MCF 10A (cell line): Measurements from ENCODE around the gene CYP11A1. TPM values are rescaled to one million over a fixed set of nuclear protein-coding genes. Genes with fewer than 3 reads are reported as not detected.

ENCODE experiments used
- BruUV-seq: library from RNA; stranded (reverse); fragments of 400-500 nt; replicated peaks from 2 replicates; lab custom pipeline; 2021; lab: Mats Ljungman, UMichigan
- CTCF ChIA-PET: fragments of 300-600 bp; sonication (Branson Sonifier 250); formaldehyde crosslinking; extraction: SDS; loops from one replicate; lab custom pipeline; 2021; ENCODE audit warnings: antibody characterized with exemption, inconsistent platforms; lab: Yijun Ruan, JAX
- POLR2A ChIA-PET: fragments of 300-600, 350-650 bp; sonication (Branson Sonifier 250); formaldehyde crosslinking; extraction: SDS; loops from one replicate; lab custom pipeline; 2020; ENCODE audit warnings: antibody characterized with exemption, inconsistent platforms; lab: Yijun Ruan, JAX
- DNase-seq: peaks from one replicate; pipeline ENCODE4 v3.0.0-alpha.2; 2018; ENCODE audit not compliant: unreplicated experiment
- H3K27ac Mint-ChIP-seq: one replicate; pipeline ENCODE4 v1.8.0; 2022; ENCODE audit warnings: mild to moderate bottlenecking, low read depth, mixed read lengths; ENCODE audit not compliant: unreplicated experiment
- H3K27me3 Mint-ChIP-seq: one replicate; pipeline ENCODE4 v1.8.0; 2022; ENCODE audit warnings: mixed read lengths; ENCODE audit not compliant: insufficient read depth, unreplicated experiment
- H3K36me3 Mint-ChIP-seq: one replicate; pipeline ENCODE4 v1.8.0; 2022; ENCODE audit warnings: mild to moderate bottlenecking, moderate library complexity, mixed read lengths; ENCODE audit not compliant: insufficient read depth, unreplicated experiment
- H3K4me1 Mint-ChIP-seq: one replicate; pipeline ENCODE4 v1.8.0; 2022; ENCODE audit warnings: mixed read lengths; ENCODE audit not compliant: insufficient read depth, unreplicated experiment
- H3K4me3 Mint-ChIP-seq: one replicate; pipeline ENCODE4 v1.8.0; 2022; ENCODE audit warnings: mild to moderate bottlenecking, moderate library complexity, mixed read lengths; ENCODE audit not compliant: unreplicated experiment
- H3K9me3 Mint-ChIP-seq: one replicate; pipeline ENCODE4 v1.8.0; 2022; ENCODE audit warnings: mixed read lengths; ENCODE audit not compliant: unreplicated experiment
- CTCF ChIP-seq: fragments of 200-600 bp; IDR thresholded peaks from one replicate; pipeline ENCODE4 v1.8.0; 2022; ENCODE audit warnings: antibody characterized with exemption, mild to moderate bottlenecking; ENCODE audit not compliant: unreplicated experiment
- intact Hi-C: fragments of 100-400 bp; cut with micrococcal nuclease; formaldehyde crosslinking; loops from 2 replicates; pipeline ENCODE4 v1.14.1; 2022
- total RNA-seq: library from RNA; stranded (reverse); gene quantifications from 2 replicates; pipeline ENCODE4 v1.2.3, GENCODE V29; 2022

The CYP11A1 gene
- total RNA-seq, 1 experiment from 2014 or later, result not detected

DNA sequence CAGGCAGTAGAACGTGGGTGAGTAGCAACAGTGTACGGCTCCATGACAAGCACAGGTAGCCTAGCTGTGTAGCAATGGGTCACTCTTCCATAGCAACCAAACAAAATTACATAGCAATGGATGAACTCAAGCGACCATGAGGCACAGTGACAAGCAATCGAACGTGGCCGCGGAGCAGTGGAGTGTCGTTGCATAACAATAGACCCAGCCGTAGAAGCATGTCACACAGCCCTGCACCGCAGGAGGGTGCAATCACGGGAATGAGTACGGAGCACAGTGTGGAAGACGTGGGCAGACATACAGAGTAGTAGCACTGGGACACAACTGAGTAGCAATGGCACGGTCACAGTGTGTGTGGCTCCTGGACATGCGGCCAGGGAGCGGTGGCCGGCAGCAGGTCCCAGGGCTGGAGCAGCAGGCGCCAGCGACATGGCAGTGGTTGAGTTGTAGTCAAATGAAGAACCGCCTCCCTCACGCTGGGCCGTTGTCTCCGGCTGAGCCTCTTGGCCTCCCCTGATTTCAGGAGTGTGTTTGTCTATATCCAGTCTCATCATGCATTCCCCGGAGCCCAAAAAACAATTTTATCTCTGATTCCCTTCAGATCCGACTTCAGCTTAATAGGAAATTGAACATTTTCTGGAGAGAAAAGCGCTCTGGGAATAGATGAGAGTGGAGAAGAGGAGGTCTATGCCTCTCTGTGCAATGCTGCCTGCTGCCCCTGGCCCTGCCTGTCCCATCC, 67.2 kb downstream of the CYP11A1 start:
- ChIA-PET POLR2A (no interaction called here), CTCF (interaction anchor here (0.5 to 1.4 kb wide), 3 partner anchors 12 to 188 kb away, joined by 3 to 5 read pairs (median 4); no protein-coding TSS in a partner anchor)
- no TSS peak for BruUV-seq
- peaks cover 77% of the 10 kb centered on the region for H3K27me3 Mint-ChIP-seq
- H3K36me3 Mint-ChIP-seq, result no peaks in the 10 kb centered on the region
- no peak overlapping the region for H3K27ac Mint-ChIP-seq
- intact Hi-C loops, result no loop called here
- H3K9me3 Mint-ChIP-seq, result no peaks in the 10 kb centered on the region
- no peak for DNase-seq
- TF ChIP-seq CTCF, result no peak
- H3K4me1 Mint-ChIP-seq, result no peaks in the 10 kb centered on the region
- no peak overlapping the region for H3K4me3 Mint-ChIP-seq

DNA sequence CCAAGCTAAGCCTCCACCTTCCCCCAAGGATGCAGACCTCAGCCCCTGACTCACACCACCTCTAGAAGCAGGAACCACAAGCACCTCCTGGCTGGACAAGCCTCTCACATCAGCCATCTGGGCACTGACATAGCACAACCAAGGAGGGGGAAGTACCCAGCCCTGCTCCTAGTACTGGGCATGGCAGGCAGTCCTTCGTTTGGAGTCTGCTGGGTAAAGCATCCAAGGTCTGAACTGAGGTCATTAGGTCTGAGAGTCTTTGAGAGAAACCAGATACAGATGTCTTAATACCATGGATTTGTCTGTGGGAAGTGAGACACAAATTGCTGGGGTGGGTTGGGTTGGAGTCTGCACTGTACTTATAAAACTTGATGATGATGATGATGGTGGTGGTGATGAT, 69.6 kb downstream of the CYP11A1 start:
- H3K4me1 Mint-ChIP-seq, result no peaks in the 10 kb centered on the region
- H3K27me3 Mint-ChIP-seq, result peaks cover 70% of the 10 kb centered on the region
- intact Hi-C loops, result no loop called here
- DNase-seq, result no peak
- H3K9me3 Mint-ChIP-seq, result no peaks in the 10 kb centered on the region
- no peak overlapping the region for H3K4me3 Mint-ChIP-seq
- no peak overlapping the region for H3K27ac Mint-ChIP-seq
- BruUV-seq, result no TSS peak
- ChIA-PET CTCF (interaction anchor here (3.5 kb wide), 1 partner anchor 10 kb away, joined by 18 read pairs; no protein-coding TSS in a partner anchor), POLR2A (no interaction called here)
- H3K36me3 Mint-ChIP-seq, result no peaks in the 10 kb centered on the region
- no peak for TF ChIP-seq CTCF

GRCh38 chr15:74295800-74296199, 71.6 kb downstream of the CYP11A1 start:
- ChIA-PET CTCF (no interaction called here), POLR2A (interaction anchor here (0.6 kb wide), 1 partner anchor 94 kb away, joined by 4 read pairs; no protein-coding TSS in a partner anchor)
- Mint-ChIP-seq H3K27me3 (peaks cover 49% of the 10 kb centered on the region), H3K4me3 (no peak overlapping the region), H3K9me3 (no peaks in the 10 kb centered on the region), H3K36me3 (no peaks in the 10 kb centered on the region), H3K4me1 (no peaks in the 10 kb centered on the region), H3K27ac (no peak overlapping the region)
- no peak for TF ChIP-seq CTCF
- no peak for DNase-seq
- intact Hi-C loops, result no loop called here
- no TSS peak for BruUV-seq

DNA sequence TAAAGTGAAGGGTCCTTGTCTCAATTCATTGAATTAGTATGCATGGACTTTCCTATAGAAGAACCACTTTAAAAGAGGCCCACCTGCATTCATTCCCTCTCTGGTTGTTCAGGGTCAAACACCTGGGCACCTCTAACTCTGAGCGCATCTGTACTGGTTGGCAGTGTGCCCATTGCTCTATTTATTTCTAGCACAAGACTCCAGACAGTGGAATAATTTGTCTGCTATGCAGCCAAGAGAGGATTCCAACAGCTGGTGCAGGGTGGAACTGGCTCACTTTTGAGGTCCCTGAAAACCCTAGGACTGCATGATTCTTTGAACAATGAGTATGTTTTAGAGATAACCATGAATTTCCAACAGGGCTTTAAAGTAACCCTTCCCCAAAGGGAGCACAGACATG, 73.4 kb downstream of the CYP11A1 start:
- Mint-ChIP-seq H3K27ac (no peak overlapping the region), H3K4me1 (no peaks in the 10 kb centered on the region), H3K27me3 (peaks cover 47% of the 10 kb centered on the region), H3K4me3 (no peak overlapping the region), H3K9me3 (no peaks in the 10 kb centered on the region), H3K36me3 (no peaks in the 10 kb centered on the region)
- intact Hi-C loops, result no loop called here
- DNase-seq, result no peak
- TF ChIP-seq CTCF, result no peak
- CTCF ChIA-PET, result interaction anchor here (0.5 kb wide), 1 partner anchor 9 kb away, joined by 3 read pairs; no protein-coding TSS in a partner anchor
- BruUV-seq, result no TSS peak
- POLR2A ChIA-PET, result no interaction called here
